Measurements from ENCODE around the gene LMNTD1. TPM values are rescaled to one million over a fixed set of nuclear protein-coding genes. Genes with fewer than 3 reads are reported as not detected.
"Not testable (repeated sequence)": the region's sequence is repeated elsewhere in the genome, so short reads cannot be mapped to it uniquely, and the experiment has no call there.

LMNTD1 gene, protein sequence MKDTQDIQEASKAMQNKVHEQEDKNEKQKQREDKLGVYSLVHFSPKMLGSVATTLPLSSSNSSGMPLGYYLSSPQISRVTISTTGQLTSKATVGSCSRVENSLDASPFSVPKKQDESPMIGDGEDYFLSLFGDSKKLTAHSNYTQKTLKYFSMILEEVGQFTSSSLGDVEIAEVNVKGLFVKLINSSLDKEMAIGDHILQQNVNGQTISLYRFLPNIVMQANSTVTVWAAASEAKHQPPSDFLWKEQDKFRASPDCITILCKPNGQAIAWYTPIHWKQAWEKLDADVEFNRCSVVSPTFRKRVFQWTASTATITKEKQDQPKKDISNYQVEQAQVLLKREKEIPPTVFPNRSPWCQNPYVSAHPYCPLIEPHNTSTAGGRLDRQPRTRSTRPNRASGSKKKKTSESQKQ
- total RNA-seq = not detected
- polyA plus RNA-seq = not detected
- long read RNA-seq, donor 1 = 0 reads
- long read RNA-seq, donor 2 = 0 reads
- long read RNA-seq, donor 3 = 0 reads
- long read RNA-seq, donor 4 = 0 reads
- long read RNA-seq, donor 5 = 0 reads
- long read RNA-seq, donor 6 = 0 reads
- long read RNA-seq, donor 7 = 0 reads
- long read RNA-seq, donor 8 = 0 reads
- long read RNA-seq, donor 9 = 0 reads
- long read RNA-seq, donor 10 = 0 reads

DNA sequence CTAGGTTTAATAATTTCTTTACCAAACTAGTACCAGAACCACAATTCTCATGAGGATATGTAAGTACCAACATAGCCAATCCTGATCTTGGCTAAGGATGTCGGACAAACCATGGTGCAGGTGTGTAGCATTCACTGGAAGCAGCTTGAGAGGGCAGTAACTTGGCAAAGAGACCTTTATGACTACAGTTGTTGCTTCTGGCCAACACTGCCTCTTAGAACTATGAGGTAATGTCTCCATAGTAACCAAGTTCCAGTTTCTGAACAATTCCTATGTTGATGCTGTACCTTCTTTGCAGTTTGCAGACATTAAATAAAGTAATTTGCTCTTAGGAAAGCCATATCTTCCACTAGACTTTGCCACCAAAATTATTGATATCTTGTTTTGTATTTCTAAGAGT, at the start of gene LMNTD1:
Gene LMNTD1 (minus strand): TSS at position 186 of the 400 bp plus-strand sequence. CDS start 324 bp downstream, outside the sequence.
- no peaks in the 10 kb centered on the region for H3K9me3 ChIP-seq
- TF ChIP-seq POLR2A (IDR thresholded peaks at IDR 0.05) (no peak), EP300 (IDR thresholded peaks at IDR 0.05) (no peak), POLR2AphosphoS5 (IDR thresholded peaks at IDR 0.05) (no peak)
- TF ChIP-seq, protein P1, sequence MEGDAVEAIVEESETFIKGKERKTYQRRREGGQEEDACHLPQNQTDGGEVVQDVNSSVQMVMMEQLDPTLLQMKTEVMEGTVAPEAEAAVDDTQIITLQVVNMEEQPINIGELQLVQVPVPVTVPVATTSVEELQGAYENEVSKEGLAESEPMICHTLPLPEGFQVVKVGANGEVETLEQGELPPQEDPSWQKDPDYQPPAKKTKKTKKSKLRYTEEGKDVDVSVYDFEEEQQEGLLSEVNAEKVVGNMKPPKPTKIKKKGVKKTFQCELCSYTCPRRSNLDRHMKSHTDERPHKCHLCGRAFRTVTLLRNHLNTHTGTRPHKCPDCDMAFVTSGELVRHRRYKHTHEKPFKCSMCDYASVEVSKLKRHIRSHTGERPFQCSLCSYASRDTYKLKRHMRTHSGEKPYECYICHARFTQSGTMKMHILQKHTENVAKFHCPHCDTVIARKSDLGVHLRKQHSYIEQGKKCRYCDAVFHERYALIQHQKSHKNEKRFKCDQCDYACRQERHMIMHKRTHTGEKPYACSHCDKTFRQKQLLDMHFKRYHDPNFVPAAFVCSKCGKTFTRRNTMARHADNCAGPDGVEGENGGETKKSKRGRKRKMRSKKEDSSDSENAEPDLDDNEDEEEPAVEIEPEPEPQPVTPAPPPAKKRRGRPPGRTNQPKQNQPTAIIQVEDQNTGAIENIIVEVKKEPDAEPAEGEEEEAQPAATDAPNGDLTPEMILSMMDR (IDR thresholded peaks at IDR 0.05) = no peak
- no peaks in the 10 kb centered on the region for H3K36me3 ChIP-seq
- intact Hi-C loops (cut with DNase I; ENCODE audit: low total_unique reads) = no loop called here
- no peak within 1 kb of the TSS for H3K27ac ChIP-seq
- H3K4me1 ChIP-seq = no peaks in the 10 kb centered on the region
- H3K27me3 ChIP-seq = no peaks in the 10 kb centered on the region
- DNase-seq = peak in 1 of 2 donors; percentile 46
- WGBS, 5 donors = 0 to 44% (median 33%) methylated on average over 1 of the region's 1 CpG
- no peak within 1 kb of the TSS for H3K4me3 ChIP-seq

DNA sequence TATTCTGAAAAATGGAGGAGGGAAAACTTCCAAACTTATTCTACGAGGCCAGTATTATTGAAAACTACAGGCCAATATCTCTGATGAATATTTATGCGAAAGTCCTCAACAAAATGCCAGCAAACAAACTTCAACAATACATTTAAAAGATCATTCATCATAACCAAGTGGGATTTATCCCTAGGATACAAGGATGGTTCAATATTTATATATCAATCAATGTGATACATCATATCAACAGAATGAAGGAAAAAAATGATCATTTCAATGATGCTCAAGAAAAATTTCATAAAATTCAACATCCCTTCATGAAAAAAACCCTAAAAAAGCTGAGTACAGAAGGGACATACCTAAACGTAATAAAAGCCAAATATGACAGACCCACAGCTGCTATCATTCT, 45.9 kb upstream of the LMNTD1 start:
- no peaks in the 10 kb centered on the region for H3K36me3 ChIP-seq
- no peak overlapping the region for H3K4me3 ChIP-seq
- no peaks in the 10 kb centered on the region for H3K4me1 ChIP-seq
- H3K27me3 ChIP-seq = no peaks in the 10 kb centered on the region
- 71 to 92% (median 90%) methylated on average over 3 of the region's 3 CpGs for WGBS, 5 donors
- H3K27ac ChIP-seq = no peak overlapping the region
- intact Hi-C loops (cut with DNase I; ENCODE audit: low total_unique reads) = no loop called here
- no peak for TF ChIP-seq EP300 (IDR thresholded peaks at IDR 0.05)
- no peak for TF ChIP-seq POLR2A (IDR thresholded peaks at IDR 0.05)
- no peak for TF ChIP-seq POLR2AphosphoS5 (IDR thresholded peaks at IDR 0.05)
- TF ChIP-seq, protein P1 (IDR thresholded peaks at IDR 0.05) = no peak
- peaks cover 0 to 15% (median 4%) of the 10 kb centered on the region in 4 donors for H3K9me3 ChIP-seq
- no peak for DNase-seq

DNA sequence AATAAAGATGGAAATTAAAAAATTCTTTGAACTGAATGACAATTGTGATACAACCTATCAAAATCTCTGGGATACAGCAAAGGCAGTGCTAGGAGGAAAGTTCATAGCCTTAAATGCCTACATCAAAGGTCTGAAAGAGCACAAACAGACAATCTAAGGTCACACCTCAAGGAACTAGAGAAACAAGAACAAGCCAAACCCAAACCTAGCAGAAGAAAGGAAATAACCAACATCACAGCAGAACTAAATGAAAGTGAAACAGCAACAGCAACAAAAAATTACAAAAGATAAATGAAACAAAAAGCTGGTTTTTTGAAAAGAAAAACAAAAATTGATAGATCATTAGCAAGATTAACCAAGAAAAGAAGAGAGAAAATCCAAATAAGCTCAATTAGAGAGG, 42.4 kb upstream of the LMNTD1 start:
- H3K27ac ChIP-seq; H3K36me3 ChIP-seq; DNase-seq; H3K27me3 ChIP-seq; H3K4me1 ChIP-seq; H3K4me3 ChIP-seq; intact Hi-C loops (cut with DNase I; ENCODE audit: low total_unique reads): not testable (repeated sequence)
- peaks cover 0 to 23% (median 4%) of the 10 kb centered on the region in 4 donors for H3K9me3 ChIP-seq

DNA sequence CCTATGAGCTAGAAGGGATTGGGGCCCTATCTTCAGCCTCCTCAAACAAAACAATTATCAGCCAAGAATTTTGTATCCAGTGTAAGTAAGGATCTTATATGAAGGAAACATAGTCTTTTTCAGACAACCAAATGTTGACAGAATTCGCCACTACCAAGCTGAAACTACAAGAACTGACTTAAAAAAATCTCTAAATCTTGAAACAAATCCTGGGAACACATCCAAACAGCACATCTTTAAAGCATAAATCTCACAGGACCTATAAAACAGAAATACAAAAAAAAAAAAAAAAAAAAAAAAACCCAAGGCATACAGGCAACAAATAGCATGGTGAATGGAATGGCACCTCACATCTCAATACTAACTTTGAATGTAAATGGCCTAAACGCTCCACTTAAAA, 41.3 kb upstream of the LMNTD1 start:
- TF ChIP-seq, protein P1 (IDR thresholded peaks at IDR 0.05) = no peak
- TF ChIP-seq POLR2A (IDR thresholded peaks at IDR 0.05) (no peak), EP300 (IDR thresholded peaks at IDR 0.05) (no peak), POLR2AphosphoS5 (IDR thresholded peaks at IDR 0.05) (no peak)
- no peaks in the 10 kb centered on the region for H3K4me1 ChIP-seq
- intact Hi-C loops (cut with DNase I; ENCODE audit: low total_unique reads) = no loop called here
- no peak overlapping the region for H3K27ac ChIP-seq
- H3K27me3 ChIP-seq = no peaks in the 10 kb centered on the region
- 79 to 90% (median 85%) methylated on average over 2 of the region's 2 CpGs for WGBS, 5 donors
- no peak for DNase-seq
- no peak overlapping the region for H3K4me3 ChIP-seq
- H3K36me3 ChIP-seq = no peaks in the 10 kb centered on the region
- peaks cover 0 to 14% (median 3%) of the 10 kb centered on the region in 4 donors for H3K9me3 ChIP-seq

Measured in stomach (tissue), 19 donors.